Measurements from ENCODE around the gene GPALPP1. TPM values are rescaled to one million over a fixed set of nuclear protein-coding genes. Genes with fewer than 3 reads are reported as not detected.

The GPALPP1 gene
- total RNA-seq, 2 donors from 2014 or later, result 24.6 to 29.7 TPM

Small RNA genes within 50 kb of the gene (small RNA-seq; reads per million reads assigned to genes)
- gene RN7SL49P, result 0 to 0.30 reads per million in 2 donors

Other genes starting within 250 kb of the GPALPP1 start
- 1 to 10 TPM; 3.5 to 6.5 TPM for gene NUFIP1, start 67 bp upstream of the GPALPP1 start, total RNA-seq
- 10 to 100 TPM; 15.3 to 21.2 TPM for gene GTF2F2, start 131.0 kb downstream of the GPALPP1 start, total RNA-seq
- not detected for gene KCTD4, start 211.5 kb downstream of the GPALPP1 start, total RNA-seq

Data from prostate gland (tissue), 2 donors.